ENCODE measurements around the gene ETV7.

The ETV7 gene

DNA sequence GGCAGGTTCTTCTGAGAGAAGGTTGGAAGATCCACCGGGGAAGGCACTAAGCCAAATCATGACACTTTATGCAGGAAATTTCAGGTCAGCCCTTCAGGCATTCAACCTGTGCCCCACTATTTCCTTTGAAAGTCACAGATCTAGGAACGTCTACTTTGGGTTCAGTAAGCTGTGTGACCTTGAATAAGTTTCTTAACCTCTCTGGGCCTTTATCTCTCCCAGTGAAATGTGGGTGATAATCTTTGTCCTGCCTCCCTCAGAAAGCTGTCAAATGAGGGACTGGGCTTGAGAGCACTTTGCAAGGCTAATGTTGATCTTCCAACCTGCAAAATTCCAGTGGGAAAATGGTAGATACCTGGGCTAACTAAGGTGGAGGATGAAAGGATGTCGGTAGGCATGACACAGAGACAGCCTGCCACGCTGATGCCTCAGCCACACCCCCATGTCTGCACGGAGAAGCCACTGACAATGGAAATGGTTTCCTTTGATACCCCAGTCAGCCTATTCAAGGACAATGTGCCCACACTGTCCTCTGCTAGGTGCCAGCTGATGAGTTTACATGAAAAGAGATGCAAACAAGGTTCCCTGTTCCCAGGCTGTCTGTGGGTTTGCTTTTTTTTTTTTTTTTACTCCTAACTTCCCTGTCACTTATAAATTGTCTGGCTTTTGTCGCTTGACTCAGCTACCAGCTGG, 60.1 kb downstream of the ETV7 start:
- Histone ChIP-seq H3K27ac (ENCODE audit: low read depth, low read length) (no peak overlapping the region), H3K9ac (ENCODE audit: low read length) (no peak overlapping the region), H3K9me3 (ENCODE audit: low read length) (no peaks in the 10 kb centered on the region), H3K27me3 (ENCODE audit: control insufficient read depth in 1 of 2, insufficient read depth in 2 of 2, low read length in 2 of 2) (no peaks in the 10 kb centered on the region), H3K4me1 (ENCODE audit: insufficient read depth, low read length) (no peaks in the 10 kb centered on the region), H3K36me3 (ENCODE audit: insufficient read depth, low read length) (no peaks in the 10 kb centered on the region), H3K4me3 (ENCODE audit: low read depth in 1 of 2, low read length in 2 of 2) (no peak overlapping the region)

DNA sequence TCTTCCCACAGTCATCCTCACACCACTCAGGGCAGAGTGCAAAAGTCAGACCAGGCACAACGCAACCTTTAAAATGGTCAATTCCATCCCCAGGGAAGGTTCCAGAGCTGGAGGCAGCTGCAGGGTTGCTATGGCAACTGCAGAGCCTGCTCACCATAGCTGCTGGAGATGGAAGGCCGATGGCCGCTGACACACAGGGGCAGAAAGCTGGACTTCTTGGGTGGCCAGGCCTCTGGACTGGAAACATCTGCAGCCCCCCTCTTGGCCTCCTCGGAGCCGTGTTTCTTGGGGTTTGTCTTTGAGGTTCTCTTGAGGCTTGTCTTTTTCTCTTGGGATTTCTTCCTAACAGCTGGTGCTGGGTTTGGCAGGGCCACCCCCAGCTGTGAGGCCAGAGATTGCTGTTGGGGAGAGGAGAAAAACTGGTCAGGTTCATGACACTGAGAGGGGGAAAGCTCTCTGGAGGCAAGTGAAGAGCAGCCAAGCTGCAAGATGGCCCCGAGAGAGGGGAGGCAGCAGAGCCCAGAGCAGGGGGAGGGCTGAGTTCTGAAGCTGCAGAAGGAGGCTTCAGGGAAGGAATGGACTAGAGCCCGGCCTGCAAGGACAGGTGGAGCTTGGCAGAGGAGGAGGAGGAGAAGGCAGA, 61.0 kb downstream of the ETV7 start:
- H3K4me1 ChIP-seq (ENCODE audit: insufficient read depth, low read length), result no peaks in the 10 kb centered on the region
- H3K36me3 ChIP-seq (ENCODE audit: insufficient read depth, low read length), result no peaks in the 10 kb centered on the region
- H3K9ac ChIP-seq (ENCODE audit: low read length), result no peak overlapping the region
- no peaks in the 10 kb centered on the region for H3K9me3 ChIP-seq (ENCODE audit: low read length)
- no peak overlapping the region for H3K4me3 ChIP-seq (ENCODE audit: low read depth in 1 of 2, low read length in 2 of 2)
- H3K27ac ChIP-seq (ENCODE audit: low read depth, low read length), result no peak overlapping the region
- H3K27me3 ChIP-seq (ENCODE audit: control insufficient read depth in 1 of 2, insufficient read depth in 2 of 2, low read length in 2 of 2), result no peaks in the 10 kb centered on the region

DNA sequence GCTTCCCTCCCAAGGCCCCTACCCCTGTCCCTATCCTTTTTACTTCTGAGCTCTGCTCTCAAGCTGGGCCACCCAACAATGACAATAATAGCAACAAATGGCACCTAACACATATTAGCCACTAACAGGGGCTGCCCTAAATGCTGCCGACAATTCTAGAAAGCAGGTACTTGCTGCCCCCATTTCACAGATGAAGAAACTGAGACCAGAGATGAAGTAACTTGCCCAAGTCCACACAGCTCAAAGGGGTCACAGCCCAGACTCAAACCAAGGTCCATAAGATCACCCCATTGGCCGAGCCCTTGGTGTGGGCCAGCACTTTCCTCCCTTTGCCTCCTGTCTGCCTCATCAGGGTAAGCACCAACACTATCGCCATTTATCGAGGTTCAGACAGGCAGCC, 62.8 kb downstream of the ETV7 start:
- H3K27ac ChIP-seq (ENCODE audit: low read depth, low read length), result no peak overlapping the region
- no peaks in the 10 kb centered on the region for H3K9me3 ChIP-seq (ENCODE audit: low read length)
- no peak overlapping the region for H3K4me3 ChIP-seq (ENCODE audit: low read depth in 1 of 2, low read length in 2 of 2)
- H3K4me1 ChIP-seq (ENCODE audit: insufficient read depth, low read length), result no peaks in the 10 kb centered on the region
- no peaks in the 10 kb centered on the region for H3K27me3 ChIP-seq (ENCODE audit: control insufficient read depth in 1 of 2, insufficient read depth in 2 of 2, low read length in 2 of 2)
- H3K9ac ChIP-seq (ENCODE audit: low read length), result no peak overlapping the region
- no peaks in the 10 kb centered on the region for H3K36me3 ChIP-seq (ENCODE audit: insufficient read depth, low read length)

DNA sequence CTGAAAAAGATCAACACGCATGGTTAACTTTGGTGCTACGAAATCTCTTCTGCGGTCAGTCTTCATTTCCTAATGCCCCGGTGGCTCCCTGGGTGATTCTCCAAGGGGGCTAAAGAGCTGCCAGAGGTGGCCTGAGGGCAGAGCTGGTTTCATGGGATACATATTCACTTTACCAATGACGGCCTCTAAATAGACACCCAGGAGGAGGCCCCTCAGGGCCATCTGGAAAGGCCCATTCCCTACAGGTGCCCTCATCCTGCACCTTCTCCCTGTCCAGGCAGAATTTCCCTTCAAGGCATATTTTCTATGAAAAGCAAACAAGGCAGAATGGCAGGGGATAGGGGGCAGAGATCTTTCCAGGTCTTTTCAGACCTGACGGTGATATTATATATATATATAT, 63.3 kb downstream of the ETV7 start:
- Histone ChIP-seq H3K4me3 (ENCODE audit: low read depth in 1 of 2, low read length in 2 of 2) (no peak overlapping the region), H3K36me3 (ENCODE audit: insufficient read depth, low read length) (no peaks in the 10 kb centered on the region), H3K4me1 (ENCODE audit: insufficient read depth, low read length) (no peaks in the 10 kb centered on the region), H3K9ac (ENCODE audit: low read length) (no peak overlapping the region), H3K27me3 (ENCODE audit: control insufficient read depth in 1 of 2, insufficient read depth in 2 of 2, low read length in 2 of 2) (no peaks in the 10 kb centered on the region), H3K27ac (ENCODE audit: low read depth, low read length) (no peak overlapping the region), H3K9me3 (ENCODE audit: low read length) (no peaks in the 10 kb centered on the region)

DNA sequence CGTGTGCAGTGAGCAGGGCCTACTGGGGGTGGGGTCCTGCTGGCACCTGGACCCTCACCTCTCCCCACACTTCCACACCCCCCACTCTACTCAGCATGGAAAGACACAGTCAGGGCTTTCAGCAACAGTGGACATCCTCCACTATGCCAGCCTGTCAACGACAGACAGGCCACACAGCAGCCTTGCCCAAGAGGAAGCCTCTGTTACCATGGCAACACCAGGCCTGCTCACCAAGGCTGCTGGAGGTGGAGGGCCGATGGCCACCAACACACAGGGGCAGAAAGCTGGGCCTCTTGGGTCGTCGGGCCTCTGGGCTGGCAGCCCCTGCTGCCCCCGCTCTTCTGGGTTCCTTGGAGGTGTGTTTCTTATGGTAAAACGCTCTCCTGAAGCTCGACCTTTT, 64.4 kb downstream of the ETV7 start:
- no peak overlapping the region for H3K27ac ChIP-seq (ENCODE audit: low read depth, low read length)
- no peaks in the 10 kb centered on the region for H3K4me1 ChIP-seq (ENCODE audit: insufficient read depth, low read length)
- no peak overlapping the region for H3K4me3 ChIP-seq (ENCODE audit: low read depth in 1 of 2, low read length in 2 of 2)
- H3K27me3 ChIP-seq (ENCODE audit: control insufficient read depth in 1 of 2, insufficient read depth in 2 of 2, low read length in 2 of 2), result no peaks in the 10 kb centered on the region
- H3K36me3 ChIP-seq (ENCODE audit: insufficient read depth, low read length), result no peaks in the 10 kb centered on the region
- no peaks in the 10 kb centered on the region for H3K9me3 ChIP-seq (ENCODE audit: low read length)
- no peak overlapping the region for H3K9ac ChIP-seq (ENCODE audit: low read length)

DNA sequence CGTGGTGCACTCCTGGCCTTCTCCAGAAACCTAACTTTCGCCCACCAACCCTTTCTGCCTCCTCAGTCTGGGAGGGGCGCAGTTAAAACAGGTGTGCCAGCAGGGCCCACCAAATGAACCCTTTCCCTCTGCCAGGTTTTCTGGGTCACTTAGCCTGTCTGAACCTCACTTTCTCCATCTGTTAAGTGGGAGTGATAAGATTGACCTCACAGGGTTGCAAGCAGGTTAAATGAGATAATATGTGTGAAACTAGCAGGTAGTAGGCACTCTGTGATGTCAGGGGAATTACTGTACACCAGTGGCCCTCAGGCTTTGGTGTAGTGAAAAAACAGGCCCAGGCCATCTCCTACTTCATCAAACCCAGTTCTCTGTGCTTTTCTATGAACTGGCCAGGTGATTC, 64.9 kb downstream of the ETV7 start:
- no peak overlapping the region for H3K27ac ChIP-seq (ENCODE audit: low read depth, low read length)
- H3K4me3 ChIP-seq (ENCODE audit: low read depth in 1 of 2, low read length in 2 of 2), result no peak overlapping the region
- no peaks in the 10 kb centered on the region for H3K9me3 ChIP-seq (ENCODE audit: low read length)
- H3K9ac ChIP-seq (ENCODE audit: low read length), result no peak overlapping the region
- no peaks in the 10 kb centered on the region for H3K27me3 ChIP-seq (ENCODE audit: control insufficient read depth in 1 of 2, insufficient read depth in 2 of 2, low read length in 2 of 2)
- no peaks in the 10 kb centered on the region for H3K4me1 ChIP-seq (ENCODE audit: insufficient read depth, low read length)
- H3K36me3 ChIP-seq (ENCODE audit: insufficient read depth, low read length), result no peaks in the 10 kb centered on the region

DNA sequence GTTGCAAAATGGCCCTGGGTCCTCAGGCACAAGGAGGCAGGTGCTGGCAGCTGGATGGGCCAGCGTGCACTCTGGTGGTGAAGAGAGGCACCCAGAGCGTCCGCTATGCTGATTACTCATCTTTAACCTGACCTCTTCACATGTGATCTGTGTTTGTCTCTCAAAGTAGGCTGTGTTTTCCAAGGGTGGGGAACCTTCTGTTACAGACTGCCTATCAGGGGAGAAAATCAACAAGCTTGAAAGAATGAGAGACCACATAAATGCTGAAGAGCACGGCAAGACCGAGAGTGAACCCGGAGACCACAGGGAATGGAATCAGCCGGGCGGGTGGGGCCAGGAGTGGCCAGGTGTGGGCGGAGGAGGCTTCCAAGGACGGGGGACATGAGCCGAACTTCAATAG, 67.0 kb downstream of the ETV7 start:
- Histone ChIP-seq H3K4me1 (ENCODE audit: insufficient read depth, low read length) (no peaks in the 10 kb centered on the region), H3K9ac (ENCODE audit: low read length) (no peak overlapping the region), H3K27me3 (ENCODE audit: control insufficient read depth in 1 of 2, insufficient read depth in 2 of 2, low read length in 2 of 2) (no peaks in the 10 kb centered on the region), H3K36me3 (ENCODE audit: insufficient read depth, low read length) (no peaks in the 10 kb centered on the region), H3K4me3 (ENCODE audit: low read depth in 1 of 2, low read length in 2 of 2) (no peak overlapping the region), H3K27ac (ENCODE audit: low read depth, low read length) (no peak overlapping the region), H3K9me3 (ENCODE audit: low read length) (no peaks in the 10 kb centered on the region)

DNA sequence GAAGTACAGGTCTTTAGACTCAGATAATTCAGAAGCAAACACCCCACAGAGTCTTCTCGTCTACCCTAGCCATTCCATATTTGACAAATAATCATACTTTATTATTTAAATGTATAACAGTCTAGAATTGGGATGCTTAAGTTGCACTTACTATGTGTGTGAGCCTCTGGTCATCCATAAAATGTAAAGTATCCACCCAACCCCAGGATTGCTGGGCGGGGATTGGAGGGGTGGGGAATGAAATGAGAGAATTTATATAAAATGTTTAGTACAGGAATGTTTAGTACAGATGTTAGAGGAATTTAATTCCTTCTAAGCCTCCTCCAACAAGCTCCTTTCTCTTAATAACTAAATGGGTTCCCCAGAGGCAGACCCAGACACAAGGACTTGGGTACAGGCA, 67.6 kb downstream of the ETV7 start:
- no peaks in the 10 kb centered on the region for H3K9me3 ChIP-seq (ENCODE audit: low read length)
- H3K27ac ChIP-seq (ENCODE audit: low read depth, low read length), result no peak overlapping the region
- no peak overlapping the region for H3K4me3 ChIP-seq (ENCODE audit: low read depth in 1 of 2, low read length in 2 of 2)

DNA sequence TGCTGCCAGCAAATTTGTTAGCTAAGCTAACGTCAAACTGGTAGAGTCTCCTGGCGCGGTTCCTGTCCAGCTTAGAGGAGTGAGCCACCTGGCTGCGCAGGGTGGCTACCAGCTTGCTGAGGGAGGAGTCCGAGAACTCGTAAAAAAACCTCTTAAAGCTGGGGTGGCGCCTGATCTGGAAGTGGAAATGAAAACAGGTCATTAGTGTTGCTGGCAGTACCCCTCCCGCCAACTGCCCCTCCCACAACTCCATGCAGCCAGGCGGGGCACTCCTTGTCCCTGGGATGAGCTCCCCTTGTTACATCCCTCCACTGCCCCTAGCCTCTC, 68.1 kb downstream of the ETV7 start:
- Histone ChIP-seq H3K27ac (ENCODE audit: low read depth, low read length) (no peak overlapping the region), H3K4me3 (ENCODE audit: low read depth in 1 of 2, low read length in 2 of 2) (no peak overlapping the region), H3K27me3 (ENCODE audit: control insufficient read depth in 1 of 2, insufficient read depth in 2 of 2, low read length in 2 of 2) (no peaks in the 10 kb centered on the region), H3K4me1 (ENCODE audit: insufficient read depth, low read length) (no peaks in the 10 kb centered on the region), H3K9ac (ENCODE audit: low read length) (no peak overlapping the region), H3K36me3 (ENCODE audit: insufficient read depth, low read length) (no peaks in the 10 kb centered on the region), H3K9me3 (ENCODE audit: low read length) (no peaks in the 10 kb centered on the region)

More for the DNA sequence above, 67.6 kb downstream of the ETV7 start:
- Histone ChIP-seq H3K9ac (ENCODE audit: low read length) (no peak overlapping the region), H3K27me3 (ENCODE audit: control insufficient read depth in 1 of 2, insufficient read depth in 2 of 2, low read length in 2 of 2) (no peaks in the 10 kb centered on the region), H3K4me1 (ENCODE audit: insufficient read depth, low read length) (no peaks in the 10 kb centered on the region), H3K36me3 (ENCODE audit: insufficient read depth, low read length) (no peaks in the 10 kb centered on the region)

DNA sequence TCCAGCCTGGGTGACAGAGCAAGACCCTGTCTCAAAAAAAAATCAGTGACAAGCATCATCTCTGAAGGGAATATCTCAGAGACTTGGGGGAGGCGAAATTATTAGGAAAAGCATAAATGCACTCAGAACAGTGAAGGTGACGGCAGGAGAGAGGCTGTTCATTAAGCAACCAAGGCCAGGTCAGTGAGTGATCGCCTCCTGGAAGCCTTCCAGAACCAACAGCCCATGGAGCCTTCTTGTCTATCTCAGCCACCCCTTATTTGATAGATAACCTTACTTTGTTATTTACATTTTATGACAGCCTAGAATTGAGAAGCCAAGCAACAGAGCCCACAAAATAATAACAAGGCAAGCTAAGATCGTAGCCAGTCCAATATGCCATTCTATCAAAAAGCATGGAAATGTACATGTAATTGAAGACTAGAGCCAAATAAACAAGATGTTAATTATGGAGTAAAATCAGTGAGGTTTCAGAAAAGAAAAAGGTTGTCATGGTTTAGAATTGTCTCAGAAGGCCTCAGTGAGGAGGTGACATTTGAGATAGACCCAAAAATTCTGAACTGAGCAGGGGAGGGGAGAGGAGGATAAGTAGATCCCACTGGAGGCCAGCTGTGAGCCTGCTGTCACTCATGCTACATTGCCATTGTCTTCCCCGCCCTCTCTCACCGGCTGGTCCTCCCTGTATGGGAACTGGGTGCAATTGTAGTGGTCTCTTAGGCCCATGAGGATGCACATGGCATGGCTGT, 68.6 kb downstream of the ETV7 start:
- Histone ChIP-seq H3K36me3 (ENCODE audit: insufficient read depth, low read length) (no peaks in the 10 kb centered on the region), H3K4me1 (ENCODE audit: insufficient read depth, low read length) (no peaks in the 10 kb centered on the region)

DNA sequence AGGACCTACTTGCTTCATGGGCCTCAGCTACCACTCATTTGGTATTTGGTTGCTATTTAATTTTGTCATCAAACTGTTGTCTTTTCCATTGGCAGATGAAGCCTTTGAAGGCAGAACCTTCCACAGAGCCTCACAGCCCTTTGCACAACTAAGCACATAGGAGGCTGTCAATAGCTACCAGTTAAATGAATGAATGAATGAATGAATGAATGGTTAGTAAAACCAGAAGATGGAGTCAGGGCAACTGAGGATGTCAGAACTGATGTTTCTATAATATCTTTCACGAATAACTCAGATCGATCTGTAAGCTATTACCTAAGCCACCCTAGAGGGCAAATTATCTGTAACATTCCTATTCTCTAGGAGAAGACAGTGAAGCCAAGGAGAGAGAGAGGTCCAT, 69.8 kb downstream of the ETV7 start:
- Histone ChIP-seq H3K4me3 (ENCODE audit: low read depth in 1 of 2, low read length in 2 of 2) (no peak overlapping the region), H3K9me3 (ENCODE audit: low read length) (no peaks in the 10 kb centered on the region), H3K27ac (ENCODE audit: low read depth, low read length) (no peak overlapping the region), H3K4me1 (ENCODE audit: insufficient read depth, low read length) (no peaks in the 10 kb centered on the region), H3K9ac (ENCODE audit: low read length) (no peak overlapping the region), H3K27me3 (ENCODE audit: control insufficient read depth in 1 of 2, insufficient read depth in 2 of 2, low read length in 2 of 2) (no peaks in the 10 kb centered on the region), H3K36me3 (ENCODE audit: insufficient read depth, low read length) (no peaks in the 10 kb centered on the region)

More for the DNA sequence above, 68.6 kb downstream of the ETV7 start:
- H3K9me3 ChIP-seq (ENCODE audit: low read length), result no peaks in the 10 kb centered on the region
- H3K27me3 ChIP-seq (ENCODE audit: control insufficient read depth in 1 of 2, insufficient read depth in 2 of 2, low read length in 2 of 2), result no peaks in the 10 kb centered on the region
- no peak overlapping the region for H3K9ac ChIP-seq (ENCODE audit: low read length)
- H3K4me3 ChIP-seq (ENCODE audit: low read depth in 1 of 2, low read length in 2 of 2), result no peak overlapping the region
- H3K27ac ChIP-seq (ENCODE audit: low read depth, low read length), result no peak overlapping the region

Measured in muscle layer of colon (tissue), 2 donors.